Measurements from ENCODE around the gene PTPRG.

The PTPRG gene

DNA sequence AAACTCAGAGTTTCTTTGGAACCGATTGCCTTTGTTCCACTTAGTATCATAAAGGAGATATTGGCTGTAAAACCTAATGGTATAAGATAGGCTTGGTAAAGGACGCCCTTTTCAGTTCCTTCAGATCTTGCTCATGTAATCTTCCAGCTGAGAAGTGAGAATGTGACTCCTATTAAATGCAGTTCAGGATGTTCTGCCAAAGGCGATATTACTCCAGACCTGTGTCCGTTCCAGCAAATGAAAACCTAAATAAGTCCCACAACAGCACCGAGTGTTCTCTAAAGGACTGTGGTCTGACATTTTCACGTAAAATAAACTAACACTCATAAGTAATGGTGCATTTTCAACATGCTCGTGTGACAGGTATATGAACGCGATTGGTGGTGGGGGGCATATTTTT, 535.8 kb downstream of the PTPRG start:
- DNase-seq: no peak

GRCh38 chr3:62098646-62099365, 537.4 kb downstream of the PTPRG start:
- DNase-seq: no peak

GRCh38 chr3:62100282-62100989, 539.1 kb downstream of the PTPRG start:
- DNase-seq: no peak

DNA sequence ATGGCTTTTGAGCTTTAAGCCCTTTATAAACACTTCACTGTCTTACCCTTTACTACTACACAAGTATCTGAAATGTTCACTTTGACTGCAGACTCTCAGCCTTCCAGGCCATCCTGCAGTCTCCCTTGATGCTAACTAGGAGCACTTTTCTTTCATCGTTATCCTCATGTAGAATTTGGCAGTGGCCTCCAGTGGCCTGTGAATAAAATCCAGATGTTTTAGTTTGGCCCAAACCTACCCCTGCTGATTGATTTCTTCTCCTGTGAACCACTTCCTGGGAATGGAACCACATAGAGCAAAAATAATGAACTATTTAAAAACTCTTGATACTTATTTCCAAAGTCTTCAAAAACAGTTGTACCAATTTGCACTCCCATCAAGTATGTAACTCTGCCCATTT, 540.1 kb downstream of the PTPRG start:
- DNase-seq: no peak

- DNase-seq: no peak
Observed at GRCh38 chr3:62103531-62103930, 542.2 kb downstream of the PTPRG start.

- no peak for DNase-seq
Observed at GRCh38 chr3:62109534-62109933, 548.2 kb downstream of the PTPRG start.

DNA sequence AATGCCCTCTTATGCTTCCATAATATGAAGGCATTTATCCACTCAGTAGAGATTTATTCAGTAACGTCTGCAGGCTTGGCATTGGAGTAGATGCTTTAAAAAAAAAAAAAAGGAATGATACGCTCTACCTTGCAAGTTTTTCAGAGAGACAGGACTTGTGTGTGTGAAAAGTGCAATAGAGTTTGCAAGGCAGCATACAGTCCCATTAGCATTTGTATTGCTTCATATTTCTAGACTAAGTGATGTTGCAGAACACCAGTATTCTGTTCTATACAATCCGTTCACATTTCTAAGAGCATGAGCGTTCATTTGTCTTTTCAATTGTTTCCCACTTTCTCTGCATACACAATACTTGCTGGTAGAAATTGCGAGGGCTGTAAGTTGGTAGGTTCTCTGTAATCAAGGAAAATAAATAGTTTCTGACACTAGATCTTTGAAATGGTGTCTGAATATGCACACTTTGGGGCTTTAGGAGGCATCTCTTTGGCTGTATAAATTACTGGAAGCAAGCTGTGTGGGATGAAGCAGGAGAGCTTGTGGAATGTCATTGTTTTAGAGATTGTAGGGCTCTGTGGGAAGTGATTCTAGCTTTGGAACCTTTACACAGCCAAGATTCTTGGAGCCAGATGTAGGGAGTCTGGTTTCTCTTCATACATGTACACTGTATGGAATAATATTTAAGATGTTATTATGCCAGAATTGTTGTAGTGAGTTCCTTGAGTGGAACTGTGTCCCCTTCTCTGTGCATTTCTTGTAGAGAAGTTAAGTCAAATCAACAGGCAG, 549.3 kb downstream of the PTPRG start:
- DNase-seq: no peak

- DNase-seq: no peak
Observed at GRCh38 chr3:62113092-62113491, 551.7 kb downstream of the PTPRG start.

DNA sequence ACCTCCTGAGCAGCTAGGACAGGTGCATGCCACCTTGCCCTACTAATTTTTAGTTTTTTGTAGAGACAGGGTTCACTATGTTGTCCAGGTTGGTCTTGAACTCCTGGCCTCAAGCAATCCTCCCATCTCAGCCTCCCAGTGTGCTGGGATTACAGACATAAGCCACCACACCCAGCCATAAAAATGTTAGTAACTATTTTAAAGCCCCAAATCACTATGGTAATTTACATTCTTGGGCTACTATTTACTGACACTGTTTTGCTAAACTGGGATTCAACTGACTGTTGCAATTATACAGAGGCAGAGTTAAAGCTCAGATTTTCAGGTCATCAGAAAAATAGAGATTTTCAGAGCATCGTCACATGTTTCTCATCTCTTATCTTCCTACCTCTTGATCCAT, 553.4 kb downstream of the PTPRG start:
- no peak for DNase-seq

GRCh38 chr3:62117903-62118548, 556.7 kb downstream of the PTPRG start:
- no peak for DNase-seq

DNA sequence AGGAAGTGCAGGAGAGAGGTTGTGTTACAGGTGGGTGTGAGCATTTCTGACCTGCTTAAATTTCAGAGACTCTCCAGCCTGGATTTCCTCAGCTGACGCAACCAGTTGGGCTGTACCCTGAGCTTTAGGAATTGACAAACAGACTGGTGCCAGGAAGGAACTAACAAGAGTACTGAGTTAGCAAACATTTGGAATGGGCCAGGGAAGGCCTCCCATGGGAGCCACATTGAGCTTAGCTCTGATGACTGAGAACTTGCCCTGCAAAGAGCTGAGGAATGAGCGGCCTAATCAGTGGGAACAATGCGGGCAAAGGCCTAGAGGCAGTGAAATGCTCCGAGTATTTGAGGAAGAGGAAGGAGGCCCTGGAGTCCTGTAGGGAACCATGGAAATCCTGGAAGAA, 557.8 kb downstream of the PTPRG start:
- DNase-seq: no peak

- DNase-seq: no peak
Observed at GRCh38 chr3:62122819-62123218, 561.4 kb downstream of the PTPRG start.

GRCh38 chr3:62125380-62125779, 564.0 kb downstream of the PTPRG start:
- DNase-seq: no peak

- DNase-seq: no peak
Observed at GRCh38 chr3:62127116-62127515, 565.7 kb downstream of the PTPRG start.

DNA sequence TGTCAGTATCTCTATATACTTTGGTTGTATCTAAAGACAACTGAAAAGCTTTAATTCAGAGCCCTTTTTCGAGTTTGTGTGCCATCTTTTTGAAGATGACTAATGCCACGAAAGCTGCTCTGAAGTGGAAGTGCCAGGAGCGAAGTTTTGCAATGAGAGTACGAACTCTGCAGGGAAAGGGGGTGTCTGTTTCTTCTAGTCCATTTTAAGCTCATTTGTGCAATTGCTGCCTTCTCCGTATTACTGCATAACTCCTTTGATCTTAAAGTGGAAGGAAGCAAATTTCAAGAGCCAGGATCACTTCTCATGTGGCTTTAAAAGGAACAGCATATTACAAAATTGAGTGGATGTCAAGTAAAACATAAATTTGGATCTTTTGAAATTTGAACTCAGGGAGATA, 566.7 kb downstream of the PTPRG start:
- DNase-seq: no peak

GRCh38 chr3:62128681-62129080, 567.3 kb downstream of the PTPRG start:
- DNase-seq: no peak

DNA sequence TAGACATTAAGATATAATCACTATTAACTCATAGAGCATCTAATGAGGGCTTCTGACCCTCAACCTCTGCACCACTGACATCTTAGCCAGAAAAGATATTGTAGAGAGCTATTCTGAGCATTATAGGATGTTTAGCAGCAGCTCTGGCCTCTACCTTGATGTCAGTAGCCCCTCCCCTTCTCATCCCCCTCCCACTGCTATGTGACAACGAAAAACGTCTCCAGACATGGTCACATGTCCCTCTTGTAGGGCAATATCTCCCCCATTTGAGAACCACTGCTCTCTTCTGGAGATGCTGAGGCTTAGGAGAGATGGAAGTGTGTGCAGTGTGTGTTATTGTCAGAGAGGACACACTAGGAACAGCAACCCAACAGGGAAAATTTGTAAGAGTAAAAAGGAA, 569.7 kb downstream of the PTPRG start:
- no peak for DNase-seq

- no peak for DNase-seq
Observed at GRCh38 chr3:62131620-62132019, 570.2 kb downstream of the PTPRG start.

DNA sequence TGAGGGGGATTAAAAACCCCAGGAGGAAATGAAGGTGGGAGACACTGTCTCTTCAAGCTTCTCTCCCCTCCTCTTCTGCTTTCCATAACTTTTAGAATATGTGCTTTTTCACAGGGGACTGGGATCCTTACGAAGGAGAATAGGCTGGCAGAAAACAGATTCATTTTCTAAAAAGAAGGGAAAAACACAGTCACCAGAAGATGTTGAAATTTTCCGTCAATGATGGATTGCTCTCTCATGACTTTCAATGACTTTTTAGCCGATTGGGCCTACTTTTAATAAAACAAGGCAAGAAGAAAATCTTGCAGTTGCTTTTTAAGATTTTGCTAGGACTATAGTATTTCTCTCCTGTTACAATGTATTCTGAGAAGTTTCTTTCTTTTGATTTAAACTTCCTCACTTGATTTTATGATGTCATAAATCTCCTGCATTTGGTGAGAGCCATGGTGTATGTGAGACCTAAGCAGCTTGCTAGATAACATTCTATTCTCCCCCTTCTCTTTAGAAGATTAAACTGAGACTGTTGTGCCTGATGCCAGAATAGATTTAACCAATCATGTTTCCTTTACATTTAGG, 570.7 kb downstream of the PTPRG start:
- no peak for DNase-seq

DNA sequence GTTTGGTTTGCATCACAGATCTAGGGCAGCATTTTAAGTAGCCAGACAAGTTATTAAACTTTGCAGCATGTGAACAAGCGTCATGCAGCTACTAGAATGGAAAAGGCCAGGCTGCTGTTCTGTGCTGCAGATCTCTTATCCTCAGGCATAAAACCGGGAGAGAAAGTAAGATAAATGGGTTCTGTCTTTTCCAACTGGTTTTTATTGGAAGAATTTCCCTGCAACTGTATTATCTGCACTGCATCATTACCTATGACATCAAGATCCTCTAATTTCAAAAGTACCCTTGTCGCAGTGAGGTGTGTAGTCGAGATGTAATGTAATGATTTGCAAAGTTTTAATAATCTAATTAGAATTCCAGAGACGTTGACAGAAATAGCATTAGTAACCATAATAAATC, 571.6 kb downstream of the PTPRG start:
- DNase-seq: no peak

DNA sequence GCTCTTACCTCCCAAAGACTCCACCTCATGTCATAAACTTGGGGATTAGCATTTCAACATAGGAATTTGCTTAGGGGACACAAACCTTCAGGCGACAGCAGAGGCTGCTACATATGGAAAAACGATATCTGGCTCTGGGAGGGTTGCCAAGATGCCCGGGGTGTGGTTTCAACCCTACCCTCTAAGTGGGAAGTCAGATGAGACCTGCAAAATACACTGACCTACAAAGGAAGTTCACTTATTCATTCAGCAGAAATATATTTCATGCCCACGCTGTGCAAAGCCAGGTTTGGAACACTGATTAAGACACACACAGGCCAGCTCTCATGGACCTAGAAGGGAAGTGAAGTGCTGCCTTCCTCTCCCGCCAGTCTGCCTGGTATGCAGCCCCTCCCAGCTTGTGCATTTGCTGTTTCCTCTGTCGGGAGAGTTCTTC, 572.7 kb downstream of the PTPRG start:
- no peak for DNase-seq

DNA sequence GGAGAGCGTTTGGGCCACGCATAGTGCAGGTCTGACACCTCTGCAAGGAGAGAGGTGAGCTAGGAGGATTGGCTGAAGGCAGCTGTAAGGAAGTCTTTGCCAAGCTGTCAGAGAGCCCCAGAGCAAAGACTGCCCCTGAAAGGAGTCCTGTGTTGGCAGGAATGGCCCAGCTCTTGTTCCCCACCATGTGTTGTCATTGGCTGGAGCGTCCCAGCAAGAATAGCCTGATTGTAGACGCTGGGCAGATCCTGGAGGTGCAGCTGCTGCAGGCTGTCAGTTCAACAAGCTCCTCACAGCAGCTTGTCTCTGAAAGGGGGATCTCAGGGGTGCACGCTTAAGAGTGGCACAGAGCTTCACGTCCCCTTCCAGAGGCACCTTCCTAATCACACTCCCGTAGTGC, 574.4 kb downstream of the PTPRG start:
- no peak for DNase-seq

- DNase-seq: no peak
Observed at GRCh38 chr3:62139957-62140356, 578.6 kb downstream of the PTPRG start.
